Stomach (tissue), 9 donors: ENCODE measurements around the gene FBXO36. TPM values are rescaled to one million over a fixed set of nuclear protein-coding genes. Genes with fewer than 3 reads are reported as not detected.

ENCODE experiments used
- DNase-seq, 2 donors: peaks; one replicate each; pipeline versions ENCODE4 v3.0.0 to v3.0.0-alpha.2; 2013 to 2019
- H3K27ac ChIP-seq, 5 donors: fragments of 200-600 bp in 4 of 5; sonication (generic) in 4 of 5; one replicate each; pipeline ENCODE4 v1.5.1; 2013 to 2019; ENCODE audit warnings: mild to moderate bottlenecking in 1 of 5, moderate library complexity in 1 of 5
- H3K27me3 ChIP-seq, 3 donors: fragments of 200-600 bp; sonication (generic); one replicate each; pipeline ENCODE4 v1.5.1; 2017 to 2019; ENCODE audit warnings: mixed run types in 1 of 3
- H3K36me3 ChIP-seq, 4 donors: fragments of 200-600 bp; sonication (generic); 1 replicate in 3 of 4; 2 replicates in 1 of 4; pipeline ENCODE4 v1.5.1; 2016 to 2019
- H3K4me1 ChIP-seq, 4 donors: fragments of 200-600 bp; sonication (generic); one replicate each; pipeline ENCODE4 v1.5.1; 2016 to 2019
- H3K4me3 ChIP-seq, 4 donors: fragments of 200-600 bp; sonication (generic) in 3 of 4; one replicate each; pipeline ENCODE4 v1.5.1; 2016 to 2019; ENCODE audit warnings: mild to moderate bottlenecking in 1 of 4
- H3K9me3 ChIP-seq, 4 donors: fragments of 200-600 bp; sonication (generic); one replicate each; pipeline ENCODE4 v1.5.1; 2016 to 2019
- EP300 ChIP-seq: sonication (generic); formaldehyde crosslinking; IDR thresholded peaks from one replicate; pipeline ENCODE4 v1.6.1; 2017; ENCODE audit warnings: antibody characterized with exemption
- POLR2A ChIP-seq, 4 donors: fragments of 450-650 bp; IDR thresholded peaks; one replicate each; pipeline ENCODE4 v1.6.1; 2016; ENCODE audit warnings: antibody characterized with exemption in 4 of 4, control low read depth in 2 of 4, mild to moderate bottlenecking in 1 of 4, moderate library complexity in 1 of 4
- POLR2AphosphoS5 ChIP-seq, 3 donors: sonication (generic); formaldehyde crosslinking; IDR thresholded peaks; one replicate each; pipeline ENCODE4 v1.6.1; 2016; ENCODE audit warnings: antibody characterized with exemption in 3 of 3
- WGBS, 5 donors: extraction: QIAGEN DNeasy Blood & Tissue Kit in 3 of 5; methylation state at CpG; one replicate each; pipeline versions ENCODE4 v1.1.5 to v1.1.7; 2013 to 2018; 5-methylcytosine and 5-hydroxymethylcytosine counted together
- intact Hi-C: fragments of 100-400 bp; cut with DNase I; formaldehyde crosslinking; loops from one replicate; pipeline ENCODE4 v1.15.1; 2023; ENCODE audit warnings: low total_unique reads
- polyA plus RNA-seq, 3 donors: library from polyadenylated mRNA; stranded (reverse); fragments of 200-250 nt; gene quantifications; one replicate each; pipeline ENCODE4 v1.2.3, GENCODE V29; 2013
- small RNA-seq, 4 donors: library from RNA; depleted of rRNA; stranded (forward); fragments of <200 nt; gene quantifications; one replicate each; pipeline ENCODE3, GENCODE V24; 2016
- total RNA-seq, 5 donors: library from RNA; depleted of rRNA; stranded (reverse); fragments of >200 nt; gene quantifications; one replicate each; pipeline versions ENCODE4 v1.1.0 to v1.2.3, GENCODE V29; 2014 to 2016
- TF ChIP-seq, protein P1 (sequence below), 7 experiments: fragments of 450-650 bp in 4 of 7; fragments of 200-600 bp in 3 of 7; sonication (generic) in 3 of 7; IDR thresholded peaks; one replicate each; pipeline ENCODE4 v1.5.1; 2016 to 2019; ENCODE audit warnings: antibody characterized with exemption in 7 of 7, control low read depth in 2 of 7, mild to moderate bottlenecking in 1 of 7
- donor health status: healthy with polysubstance abuse.
- donor health status: Bipolar disorder and iron deficiency.
- donor health status: healthy.

Gene FBXO36
- total and polyA plus RNA-seq, 8 donors, result 0.58 to 12.1 (median 1.2) TPM; not detected in 1

DNA sequence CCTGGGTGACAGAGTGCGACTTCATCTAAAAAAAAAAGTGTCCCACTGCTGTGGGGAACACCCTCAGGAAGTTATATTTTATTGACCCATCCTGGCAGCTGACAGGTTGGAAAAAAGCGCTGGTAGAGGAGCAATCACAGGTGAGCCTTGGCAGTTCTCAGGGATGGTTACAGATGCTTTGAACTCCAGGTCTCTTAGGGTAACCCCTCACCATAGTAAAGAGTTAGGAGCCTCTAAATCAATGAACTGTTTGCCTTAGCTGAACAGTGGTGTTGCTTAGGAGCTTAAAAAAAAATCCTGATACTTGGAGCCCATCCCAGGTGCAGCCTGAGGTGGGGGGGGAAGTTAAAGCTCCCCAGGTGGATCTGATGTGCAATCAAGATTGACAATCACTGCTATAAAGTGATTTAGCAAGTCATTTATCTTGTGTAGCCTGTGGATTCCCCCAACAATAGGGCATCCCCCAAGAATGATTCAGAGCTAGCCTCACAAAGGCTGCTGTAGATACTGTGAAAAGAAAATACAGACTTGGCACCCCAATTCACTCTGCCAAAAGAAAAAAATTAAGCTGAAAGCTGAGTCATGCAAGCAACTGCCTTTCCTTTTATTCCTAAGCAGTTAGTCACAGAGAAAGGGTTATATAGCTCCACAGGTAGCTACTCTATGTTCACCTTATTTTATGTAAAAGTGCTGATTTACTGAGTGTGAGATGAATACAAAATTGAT lies 131.6 kb downstream of the FBXO36 start:
- intact Hi-C loops, result no loop called here
- Histone ChIP-seq H3K36me3 (peaks cover 0 to 4% (median 0%) of the 10 kb centered on the region in 4 donors), H3K27ac (no peak overlapping the region), H3K9me3 (no peaks in the 10 kb centered on the region), H3K4me1 (peaks cover 0 to 16% (median 2%) of the 10 kb centered on the region in 4 donors), H3K4me3 (no peak overlapping the region), H3K27me3 (no peaks in the 10 kb centered on the region)
- 78 to 94% (median 91%) methylated on average over 2 of the region's 2 CpGs for WGBS, 5 donors
- peak in 1 of 2 donors; percentile 7 for DNase-seq
- TF ChIP-seq EP300, result no peak
- TF ChIP-seq POLR2A (IDR thresholded peaks at IDR 0.05), result no peak
- no peak for TF ChIP-seq POLR2AphosphoS5 (IDR thresholded peaks at IDR 0.05)
- TF ChIP-seq, protein P1, sequence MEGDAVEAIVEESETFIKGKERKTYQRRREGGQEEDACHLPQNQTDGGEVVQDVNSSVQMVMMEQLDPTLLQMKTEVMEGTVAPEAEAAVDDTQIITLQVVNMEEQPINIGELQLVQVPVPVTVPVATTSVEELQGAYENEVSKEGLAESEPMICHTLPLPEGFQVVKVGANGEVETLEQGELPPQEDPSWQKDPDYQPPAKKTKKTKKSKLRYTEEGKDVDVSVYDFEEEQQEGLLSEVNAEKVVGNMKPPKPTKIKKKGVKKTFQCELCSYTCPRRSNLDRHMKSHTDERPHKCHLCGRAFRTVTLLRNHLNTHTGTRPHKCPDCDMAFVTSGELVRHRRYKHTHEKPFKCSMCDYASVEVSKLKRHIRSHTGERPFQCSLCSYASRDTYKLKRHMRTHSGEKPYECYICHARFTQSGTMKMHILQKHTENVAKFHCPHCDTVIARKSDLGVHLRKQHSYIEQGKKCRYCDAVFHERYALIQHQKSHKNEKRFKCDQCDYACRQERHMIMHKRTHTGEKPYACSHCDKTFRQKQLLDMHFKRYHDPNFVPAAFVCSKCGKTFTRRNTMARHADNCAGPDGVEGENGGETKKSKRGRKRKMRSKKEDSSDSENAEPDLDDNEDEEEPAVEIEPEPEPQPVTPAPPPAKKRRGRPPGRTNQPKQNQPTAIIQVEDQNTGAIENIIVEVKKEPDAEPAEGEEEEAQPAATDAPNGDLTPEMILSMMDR (IDR thresholded peaks at IDR 0.05), result no peak

DNA sequence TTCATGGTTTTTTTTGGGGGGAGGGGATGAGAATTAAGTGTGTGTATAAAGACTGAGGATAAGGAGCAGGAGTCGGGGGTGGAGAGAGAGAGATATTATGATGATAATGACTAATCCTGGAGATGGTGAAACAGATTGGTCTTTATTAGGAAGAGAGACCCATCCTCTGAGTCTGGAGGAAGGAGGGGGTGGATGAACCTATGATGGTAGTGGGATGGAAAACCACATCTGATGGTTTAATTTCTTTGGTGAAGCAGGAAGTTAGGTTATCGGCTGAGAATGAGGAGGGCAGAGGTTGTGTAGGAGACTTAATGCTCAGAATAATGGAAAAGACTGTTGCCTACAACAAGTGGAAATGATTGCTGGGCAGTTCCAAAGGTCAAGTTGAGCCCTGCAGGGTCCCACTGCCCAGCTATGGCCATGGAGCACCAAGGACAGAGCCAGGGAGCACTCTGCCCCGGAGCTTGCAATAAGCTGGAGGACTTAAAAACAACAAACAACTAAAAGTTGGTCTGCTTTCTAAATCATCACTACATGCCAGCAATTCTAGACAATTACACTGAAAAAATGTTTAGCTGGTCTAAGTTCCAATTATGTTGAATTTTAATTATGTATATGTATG lies 138.5 kb downstream of the FBXO36 start:
- TF ChIP-seq EP300 (no peak), POLR2AphosphoS5 (IDR thresholded peaks at IDR 0.05) (no peak), POLR2A (IDR thresholded peaks at IDR 0.05) (no peak)
- TF ChIP-seq, protein P1 (IDR thresholded peaks at IDR 0.05), result no peak
- no peaks in the 10 kb centered on the region for H3K27me3 ChIP-seq
- no peaks in the 10 kb centered on the region for H3K4me1 ChIP-seq
- WGBS, 5 donors, result 75 to 84% (median 79%) methylated on average over 3 of the region's 3 CpGs
- peaks cover 0 to 4% (median 0%) of the 10 kb centered on the region in 4 donors for H3K36me3 ChIP-seq
- intact Hi-C loops, result no loop called here
- no peak for DNase-seq
- H3K9me3 ChIP-seq, result no peaks in the 10 kb centered on the region
- no peak overlapping the region for H3K4me3 ChIP-seq
- no peak overlapping the region for H3K27ac ChIP-seq

Small RNAs within 50 kb of the gene (small RNA-seq; reads per million reads assigned to genes)
- gene RNU6-1027P (0 reads per million in 4 donors), gene RNU6-613P (0 reads per million in 4 donors), gene RNU6-964P (0 reads per million in 4 donors), gene RNY4P19 (0 to 0.15 (median 0) reads per million in 4 donors)

Other genes starting within 250 kb of the FBXO36 start
- 10 to 100 TPM in 1 of 5 donors, 1 to 10 TPM in 4; 2.3 to 10.6 (median 7.6) TPM for gene DNER, start 207.9 kb upstream of the FBXO36 start, total RNA-seq
- 1 to 10 TPM; 1.6 to 3.3 (median 3.2) TPM for gene DNER, start 207.9 kb upstream of the FBXO36 start, polyA plus RNA-seq
- gene TRIP12, start 494 bp upstream of the FBXO36 start, total RNA-seq, result 100 to 1,000 TPM in 4 of 5 donors, 10 to 100 TPM in 1; 91.2 to 342 (median 146) TPM
- 10 to 100 TPM; 13.4 to 20.3 (median 18.4) TPM for gene TRIP12, start 494 bp upstream of the FBXO36 start, polyA plus RNA-seq
- 1 to 10 TPM in 2 of 5 donors, under 1 TPM in 1, not detected in 2; 0.45 to 5.7 (median 4.9) TPM for gene SLC16A14, start 146.4 kb downstream of the FBXO36 start, total RNA-seq
- gene SLC16A14, start 146.4 kb downstream of the FBXO36 start, polyA plus RNA-seq, result 1 to 10 TPM in 1 of 3 donors, under 1 TPM in 2; 0.31 to 1.6 (median 0.37) TPM